OCI-LY7 (cell line): ENCODE data around the gene ATP6V0D1. TPM values are rescaled to one million over a fixed set of nuclear protein-coding genes. Genes with fewer than 3 reads are reported as not detected.

ENCODE experiments used
- BruUV-seq: library from RNA; stranded (reverse); fragments of 400-500 nt; replicated peaks from 2 replicates; lab custom pipeline; 2021; lab: Mats Ljungman, UMichigan
- CTCF ChIA-PET: fragments of 300-600 bp; sonication (Branson Sonifier 250); formaldehyde crosslinking; loops from one replicate; lab custom pipeline; 2022; ENCODE audit warnings: antibody characterized with exemption; ENCODE audit not compliant: unreplicated experiment; lab: Charles Lee
- POLR2A ChIA-PET: fragments of 300-600 bp; sonication (Branson Sonifier 250); formaldehyde crosslinking; loops from one replicate; lab custom pipeline; 2022; ENCODE audit warnings: antibody characterized with exemption; lab: Charles Lee
- DNase-seq: peaks from one replicate; pipeline ENCODE4 v3.0.0-alpha.2; 2015; ENCODE audit warnings: low spot score
- H2AFZ ChIP-seq: fragments of 200-600 bp; sonication (generic), shearing (Covaris generic); 2 replicates; pipeline ENCODE4 v1.6.1; 2014; ENCODE audit warnings: mild to moderate bottlenecking, antibody characterized with exemption, low read length, moderate library complexity
- H3K27ac ChIP-seq: fragments of 200-600 bp; sonication (generic); 2 replicates; pipeline ENCODE4 v1.5.1; 2014; ENCODE audit warnings: mixed run types, low read depth, mild to moderate bottlenecking, moderate library complexity, low read length, inconsistent platforms; ENCODE audit not compliant: poor library complexity, severe bottlenecking
- H3K36me3 ChIP-seq: fragments of 200-600 bp; sonication (generic); 2 replicates; pipeline ENCODE4 v1.6.1; 2014; ENCODE audit warnings: mild to moderate bottlenecking, antibody characterized with exemption, low read length, moderate library complexity, mixed read lengths; ENCODE audit not compliant: insufficient read depth
- H3K4me1 ChIP-seq: fragments of 200-600 bp; sonication (generic); 2 replicates; pipeline ENCODE4 v1.5.1; 2014; ENCODE audit warnings: mild to moderate bottlenecking, low read length; ENCODE audit not compliant: insufficient read depth, poor library complexity, severe bottlenecking
- H3K4me2 ChIP-seq: fragments of 200-600 bp; sonication (generic); 2 replicates; pipeline ENCODE4 v1.6.1; 2014; ENCODE audit warnings: mild to moderate bottlenecking, low read length
- H3K4me3 ChIP-seq: fragments of 200-600 bp; sonication (generic); 2 replicates; pipeline ENCODE4 v1.5.1; 2014; ENCODE audit warnings: mild to moderate bottlenecking, low read depth, low read length; ENCODE audit not compliant: poor library complexity, severe bottlenecking
- H3K79me2 ChIP-seq: fragments of 200-600 bp; sonication (generic); 2 replicates; pipeline ENCODE4 v1.6.1; 2016; ENCODE audit warnings: low read depth, mild to moderate bottlenecking, low read length, moderate library complexity, mixed read lengths; ENCODE audit not compliant: insufficient read depth
- H3K9me2 ChIP-seq: fragments of 200-600 bp; sonication (generic); 2 replicates; pipeline ENCODE4 v1.6.1; 2016; ENCODE audit warnings: mild to moderate bottlenecking, low read length, mixed read lengths; ENCODE audit not compliant: insufficient read depth
- H3K9me3 ChIP-seq: fragments of 200-600 bp; sonication (generic); 2 replicates; pipeline ENCODE4 v1.6.1; 2014; ENCODE audit warnings: mild to moderate bottlenecking, mixed run types, low read length, mixed read lengths
- H4K20me1 ChIP-seq: fragments of 200-600 bp; sonication (generic); 2 replicates; pipeline ENCODE4 v1.6.1; 2014; ENCODE audit warnings: mild to moderate bottlenecking, antibody characterized with exemption, low read length, moderate library complexity, mixed read lengths; ENCODE audit not compliant: insufficient read depth
- CTCF ChIP-seq: fragments of 200-600 bp; sonication (generic); conservative IDR thresholded peaks from 2 replicates; pipeline ENCODE4 v1.5.1; 2014; ENCODE audit warnings: mild to moderate bottlenecking, antibody characterized with exemption, low read length, moderate library complexity, mixed read lengths
- EZH2phosphoT487 ChIP-seq: fragments of 200-600 bp; sonication (generic); IDR thresholded peaks from 2 replicates; pipeline ENCODE4 v1.6.1; 2018; ENCODE audit warnings: low read depth, borderline replicate concordance, mild to moderate bottlenecking, mixed run types, antibody characterized with exemption, low read length, moderate library complexity, mixed read lengths
- intact Hi-C: fragments of 100-400 bp; cut with micrococcal nuclease; formaldehyde crosslinking; loops from one replicate; pipeline ENCODE4 v1.10.0; 2022; ENCODE audit not compliant: unreplicated experiment
- total RNA-seq, 2 experiments: library from RNA; depleted of rRNA in 1 of 2; stranded (reverse); fragments of >200 nt in 1 of 2; shearing (Covaris generic) in 1 of 2; gene quantifications; 2 replicates each; pipeline ENCODE4 v1.2.3, GENCODE V29; 2014 to 2022

ATP6V0D1 gene
- total RNA-seq, 2 experiments from 2014 or later, result 24.4 to 38.0 TPM

- intact Hi-C loops, result no loop called here
- no peaks in the 10 kb centered on the region for H3K9me3 ChIP-seq
- H2AFZ ChIP-seq, result no peak overlapping the region
- no peak overlapping the region for H3K4me2 ChIP-seq
- no peaks in the 10 kb centered on the region for H3K79me2 ChIP-seq
- no peak overlapping the region for H3K4me3 ChIP-seq
- no peaks in the 10 kb centered on the region for H3K9me2 ChIP-seq
- no peak for TF ChIP-seq EZH2phosphoT487
- no peak for TF ChIP-seq CTCF
- no peaks in the 10 kb centered on the region for H4K20me1 ChIP-seq
- ChIA-PET CTCF (no interaction called here), POLR2A (no interaction called here)
- no TSS peak for BruUV-seq
- no peaks in the 10 kb centered on the region for H3K36me3 ChIP-seq
- DNase-seq, result no peak
- no peak overlapping the region for H3K27ac ChIP-seq
- H3K4me1 ChIP-seq, result no peaks in the 10 kb centered on the region
Measured at GRCh38 chr16:67403976-67404555, 76.9 kb downstream of the ATP6V0D1 start.

GRCh38 chr16:67400901-67401300, 80.1 kb downstream of the ATP6V0D1 start:
- no peaks in the 10 kb centered on the region for H3K4me1 ChIP-seq
- H3K27ac ChIP-seq, result no peak overlapping the region
- H2AFZ ChIP-seq, result no peak overlapping the region
- no TSS peak for BruUV-seq
- intact Hi-C loops, result no loop called here
- ChIA-PET CTCF (no interaction called here), POLR2A (no interaction called here)
- H3K9me2 ChIP-seq, result no peaks in the 10 kb centered on the region
- H3K9me3 ChIP-seq, result no peaks in the 10 kb centered on the region
- no peaks in the 10 kb centered on the region for H4K20me1 ChIP-seq
- no peak overlapping the region for H3K4me3 ChIP-seq
- no peak for DNase-seq
- H3K36me3 ChIP-seq, result no peaks in the 10 kb centered on the region
- no peaks in the 10 kb centered on the region for H3K79me2 ChIP-seq
- TF ChIP-seq CTCF (no peak), EZH2phosphoT487 (no peak)
- H3K4me2 ChIP-seq, result no peak overlapping the region
